T-helper 9 cell (primary cell): ENCODE measurements around the gene DIP2B.
A peak's percentile ranks its signal among the peaks of the same experiment; 100 is the strongest.
"Not testable (repeated sequence)": the region's sequence is repeated elsewhere in the genome, so short reads cannot be mapped to it uniquely, and the experiment has no call there.

Experiments
- DNase-seq: peaks from one replicate; pipeline ENCODE4 v3.0.0-alpha.2; 2020

DIP2B gene

DNA sequence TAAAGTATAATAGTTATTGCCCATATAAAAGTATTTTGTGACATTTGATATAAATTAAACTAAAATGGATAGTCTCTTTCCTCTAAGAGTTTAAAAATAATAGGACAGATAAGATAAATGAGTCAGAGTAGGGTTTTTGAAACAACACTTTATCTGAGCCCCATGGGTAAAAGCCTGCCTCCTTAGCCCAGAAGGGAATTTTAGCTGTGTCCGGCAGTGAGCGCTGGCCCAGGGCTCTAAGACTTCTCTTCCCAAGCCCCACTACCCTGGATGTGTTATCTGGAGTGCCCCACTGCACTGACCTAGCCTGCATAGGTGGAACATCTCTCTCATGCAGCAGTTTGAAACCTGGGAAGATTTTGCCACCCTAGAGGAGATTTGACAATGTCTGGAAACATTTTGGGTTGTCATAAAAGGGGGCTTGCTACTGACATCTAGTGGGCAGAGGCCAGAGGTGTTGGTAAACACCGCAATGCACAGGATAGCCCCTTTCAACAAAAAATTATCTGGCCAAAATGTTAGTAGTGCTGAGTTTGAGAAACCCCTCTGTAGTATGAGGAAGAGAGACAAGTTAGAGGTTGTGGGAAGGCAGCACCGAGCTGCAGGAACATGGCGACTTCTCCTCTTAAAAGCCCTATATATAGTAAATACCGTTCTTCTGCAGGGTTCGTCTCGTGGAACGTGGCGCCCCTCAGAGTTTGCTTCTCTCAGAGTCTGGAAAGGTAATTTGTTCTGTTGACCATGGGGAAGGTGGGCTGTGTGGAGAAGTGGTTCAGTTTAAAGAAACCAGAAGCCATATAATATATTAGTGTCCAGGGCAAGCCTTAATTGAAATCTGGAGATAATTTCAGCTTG is 229.9 kb downstream of the DIP2B start:
- DNase-seq: no peak

DNA sequence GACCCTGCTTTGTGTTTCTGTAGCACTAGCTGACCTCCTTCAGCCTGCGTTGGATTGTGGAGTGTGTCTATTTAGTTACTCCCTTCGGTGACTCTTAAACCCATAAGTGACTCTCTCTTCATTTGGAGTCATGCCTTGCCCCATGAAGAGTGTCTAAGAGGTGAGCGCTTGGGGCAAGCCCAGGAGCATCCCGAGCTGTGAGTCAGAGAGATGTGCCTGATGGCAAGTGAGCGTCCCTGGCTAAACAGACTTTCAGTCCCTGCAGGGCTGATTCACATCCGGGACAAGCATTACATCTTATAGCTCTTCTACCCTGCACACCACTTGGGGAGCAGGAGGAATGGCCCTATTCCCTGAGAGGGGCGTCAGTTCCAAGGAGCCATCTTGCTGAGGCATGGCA is 234.8 kb downstream of the DIP2B start:
- DNase-seq: no peak

DNA sequence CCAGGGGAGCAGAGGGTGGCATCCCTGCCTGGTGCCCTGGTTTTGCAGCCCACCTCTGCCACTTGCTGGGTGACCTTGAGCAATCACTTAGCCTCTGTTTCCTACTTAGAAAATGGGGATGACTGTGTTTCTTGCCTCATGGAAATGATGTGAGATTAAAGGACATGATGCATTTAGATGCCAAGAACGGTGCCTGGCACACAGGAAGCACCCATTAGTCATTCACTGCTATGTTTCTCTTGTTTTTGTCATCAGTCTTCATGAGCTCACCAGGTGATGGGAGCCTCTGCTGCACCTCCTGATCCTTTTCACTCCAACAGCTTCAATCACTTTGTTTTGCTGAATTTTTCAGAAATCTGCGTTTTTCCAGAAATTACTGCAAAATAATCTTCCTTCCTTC is 235.5 kb downstream of the DIP2B start:
- DNase-seq: no peak

DNA sequence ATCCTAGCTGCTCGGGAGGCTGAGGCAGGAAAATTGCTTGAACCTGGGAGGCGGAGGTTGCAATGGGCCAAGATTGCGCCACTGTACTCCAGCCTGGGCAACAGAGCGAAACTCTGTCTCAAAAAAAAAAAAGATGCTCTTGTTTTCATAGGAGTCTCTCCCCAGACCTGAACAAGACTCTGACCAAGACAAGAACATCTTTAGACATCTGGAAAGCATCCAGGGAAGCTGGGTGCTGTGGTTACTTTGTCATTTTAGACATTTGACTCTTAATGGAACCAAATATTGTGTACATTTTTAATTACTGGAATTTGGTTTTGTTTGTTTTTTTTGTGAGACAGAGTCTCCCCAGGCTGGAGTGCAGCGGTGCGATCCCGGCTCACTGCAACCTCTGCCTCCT is 238.0 kb downstream of the DIP2B start:
- DNase-seq: no peak

DNA sequence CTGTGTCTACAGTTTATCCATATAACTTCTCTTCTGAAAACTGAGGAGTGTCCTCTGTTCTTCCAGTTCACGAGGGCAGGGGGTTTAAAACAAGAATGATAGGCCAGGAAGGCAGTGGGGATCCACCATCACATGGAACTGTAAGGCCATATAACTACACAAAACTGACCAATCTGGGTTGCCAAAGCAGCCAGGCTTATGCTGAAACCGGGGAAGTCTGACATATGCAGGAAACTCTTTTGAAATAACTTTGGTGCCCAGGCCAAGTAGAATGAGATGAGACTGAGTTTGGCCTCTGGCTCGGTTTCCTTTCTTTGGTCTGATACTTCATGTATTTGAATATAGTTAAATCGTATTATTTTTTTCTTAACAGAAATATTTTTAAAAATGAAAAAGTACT is 241.1 kb downstream of the DIP2B start:
- no peak for DNase-seq

DNA sequence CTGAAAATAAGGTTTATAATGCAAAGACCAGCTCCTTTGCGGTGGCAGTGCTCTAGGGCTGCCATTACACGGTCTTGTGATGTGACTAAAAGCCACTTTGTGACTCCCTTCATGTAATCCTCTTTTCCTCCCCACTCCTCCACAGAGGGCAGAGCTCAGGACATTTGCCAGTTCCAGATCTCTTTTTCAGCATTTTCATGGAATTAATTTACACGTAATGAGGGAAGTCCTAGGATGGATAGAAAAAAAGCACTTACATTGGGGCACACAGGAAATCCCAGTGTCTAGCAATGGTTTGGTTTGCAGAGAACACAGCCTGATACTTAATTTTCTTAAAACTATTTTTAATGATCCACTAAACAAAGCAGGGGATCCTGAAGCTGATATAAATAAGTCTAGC is 241.6 kb downstream of the DIP2B start:
- no peak for DNase-seq

DNA sequence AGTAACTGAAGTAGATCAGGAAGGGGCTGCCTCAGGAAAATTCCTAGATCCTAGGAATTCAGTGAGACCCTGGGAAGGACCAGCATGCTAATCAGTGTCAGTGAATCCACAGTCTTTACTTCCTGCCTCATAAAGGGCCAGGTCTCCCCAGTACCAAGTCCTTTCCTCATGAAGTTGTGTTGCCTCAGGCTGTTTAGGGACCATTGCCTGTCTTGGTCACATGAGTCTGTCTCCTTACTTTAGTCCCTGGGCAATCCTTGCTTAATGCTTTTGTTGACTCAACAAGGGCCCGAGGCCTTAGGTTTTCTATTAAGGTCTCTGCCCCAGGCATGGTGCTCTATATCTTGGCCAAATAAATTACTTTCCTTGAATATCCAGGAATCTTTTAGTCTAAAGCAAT is 243.0 kb downstream of the DIP2B start:
- no peak for DNase-seq

DNA sequence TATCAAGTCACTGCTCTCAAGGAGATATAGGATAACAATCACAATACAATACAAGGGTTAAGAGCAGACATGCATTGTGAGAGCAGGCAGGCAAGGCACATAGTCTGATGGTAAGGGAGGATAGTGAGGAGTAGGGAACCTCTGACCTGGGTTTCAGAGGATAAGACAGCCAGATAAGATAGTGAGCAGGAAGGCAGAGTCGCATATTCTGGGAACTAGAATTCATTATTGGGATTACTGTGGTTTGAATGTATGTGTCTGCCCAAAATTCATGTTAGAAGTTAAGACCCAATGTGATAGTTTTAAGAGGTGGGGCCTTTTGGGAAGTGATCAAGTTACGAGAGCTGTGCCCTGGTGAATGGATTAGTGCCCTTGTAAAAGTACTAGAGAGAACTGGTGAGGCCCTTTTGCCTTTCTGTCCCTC is 244.7 kb downstream of the DIP2B start:
- no peak for DNase-seq

DNA sequence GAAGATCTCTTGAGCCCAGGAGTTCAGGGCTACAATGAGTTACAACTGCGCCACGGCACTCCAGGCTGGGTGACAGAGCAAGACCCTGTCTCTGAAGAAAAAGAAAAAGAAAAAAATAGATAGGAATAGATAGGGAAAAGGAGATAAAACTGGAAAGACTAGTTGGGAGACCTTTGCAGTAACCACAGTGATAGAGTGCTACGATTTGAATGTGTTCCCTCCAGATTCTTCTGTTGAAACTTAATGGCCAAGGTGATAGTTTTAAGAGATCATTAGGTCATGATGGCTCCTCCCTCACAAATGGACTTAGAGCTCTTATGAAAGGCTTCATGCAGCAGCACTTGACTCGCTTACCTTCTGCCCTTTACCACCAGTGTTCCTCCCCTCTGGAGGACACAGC is 245.6 kb downstream of the DIP2B start:
- no peak for DNase-seq

DNA sequence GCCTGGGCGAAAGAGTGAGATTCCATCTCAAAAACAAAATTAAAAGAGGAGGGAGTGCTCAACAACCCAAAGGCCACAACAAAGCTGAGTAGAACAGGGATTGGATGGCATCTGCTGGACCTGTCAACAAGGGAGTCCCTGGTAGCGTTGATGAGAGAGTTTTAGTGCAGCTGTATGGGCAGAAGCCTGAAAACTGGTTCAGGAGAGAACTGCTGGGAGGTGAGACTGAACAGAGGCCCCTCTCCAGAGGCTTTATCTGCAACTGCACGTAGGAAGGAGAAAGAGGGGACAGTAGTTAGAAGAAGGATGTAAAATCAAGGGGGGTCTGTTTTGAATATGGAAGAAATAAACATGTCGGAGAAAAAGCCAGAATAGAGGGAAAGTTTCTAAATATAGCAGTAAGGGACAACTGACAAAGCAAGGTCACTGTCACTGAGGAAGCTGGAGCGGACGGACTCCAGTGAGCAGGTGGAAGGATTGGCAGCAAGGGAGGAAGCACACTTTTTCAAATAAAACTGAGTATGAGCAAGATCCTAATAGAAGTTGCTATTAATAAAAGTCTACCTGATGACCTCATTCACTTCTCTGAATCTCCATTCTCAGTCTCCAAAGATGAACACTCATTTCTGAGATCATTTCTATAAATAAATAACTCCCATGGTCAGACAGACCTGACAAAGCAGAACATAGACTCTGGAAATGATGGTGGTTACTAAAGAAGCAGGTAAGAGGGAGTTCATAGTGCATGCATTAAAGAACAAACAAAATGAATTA is 247.3 kb downstream of the DIP2B start:
- no peak for DNase-seq

DNA sequence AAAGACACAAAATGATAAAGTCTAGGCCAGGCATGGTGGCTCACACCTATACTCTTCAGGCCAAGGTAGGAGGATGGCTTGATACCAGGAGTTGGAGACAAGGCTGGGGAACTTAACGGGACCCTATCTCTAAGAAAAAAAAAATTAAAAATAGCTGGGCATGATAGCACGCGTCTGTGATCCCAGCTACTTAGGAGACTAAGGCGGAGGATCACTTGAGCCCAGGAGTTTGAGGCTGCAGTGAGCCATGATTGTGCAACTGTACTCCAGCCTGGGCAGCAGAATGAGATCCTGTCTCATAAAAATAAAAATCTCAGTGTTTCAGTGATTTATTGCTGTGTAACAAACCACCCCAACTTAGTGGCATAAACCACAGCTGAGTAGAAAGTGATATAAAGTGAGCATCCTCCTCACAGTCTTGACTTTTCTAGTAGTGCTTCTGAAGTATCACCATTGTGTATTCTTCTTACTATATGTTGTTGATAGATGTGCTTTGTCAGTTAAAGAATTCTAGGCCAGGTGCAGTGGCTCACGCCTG is 248.5 kb downstream of the DIP2B start:
- DNase-seq: no peak

DNA sequence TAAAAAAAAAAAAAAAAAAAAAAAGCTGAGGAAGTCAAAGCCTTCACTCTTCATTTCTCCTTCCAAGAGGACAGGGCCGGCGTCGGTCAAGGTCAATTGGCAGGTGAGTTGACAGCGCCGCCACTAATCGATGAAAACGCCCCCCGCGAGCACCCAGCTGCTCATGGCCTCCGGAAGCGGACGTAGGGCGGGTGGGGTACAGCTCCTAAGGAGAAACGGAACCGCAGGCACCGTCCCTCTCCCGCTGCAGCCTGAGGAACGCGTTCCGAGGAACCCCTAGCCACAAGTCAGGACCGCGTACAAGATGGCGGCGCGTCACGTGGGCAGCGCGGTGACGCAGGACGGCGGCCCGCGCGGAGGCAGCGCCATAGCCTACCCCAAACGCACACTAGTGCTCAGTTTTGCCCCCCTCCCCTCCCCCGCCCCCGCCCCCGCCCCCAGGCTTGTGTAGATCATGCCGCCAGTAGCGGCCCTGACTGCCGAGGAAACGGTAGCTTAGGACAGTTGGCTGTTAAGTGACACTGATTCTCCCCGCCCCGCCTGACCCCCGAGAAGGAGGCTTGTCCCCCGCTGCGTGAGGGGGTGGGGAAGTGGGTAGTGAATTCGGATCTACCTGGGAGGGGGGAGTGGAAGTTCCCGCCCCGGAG is 259.0 kb downstream of the DIP2B start, which contains the start of gene ATF1:
TSS of gene ATF1 (plus strand) at position 463 of the 647 bp plus-strand sequence. CDS start 16,045 bp downstream, outside the sequence.
- peak; percentile 78 for DNase-seq

DNA sequence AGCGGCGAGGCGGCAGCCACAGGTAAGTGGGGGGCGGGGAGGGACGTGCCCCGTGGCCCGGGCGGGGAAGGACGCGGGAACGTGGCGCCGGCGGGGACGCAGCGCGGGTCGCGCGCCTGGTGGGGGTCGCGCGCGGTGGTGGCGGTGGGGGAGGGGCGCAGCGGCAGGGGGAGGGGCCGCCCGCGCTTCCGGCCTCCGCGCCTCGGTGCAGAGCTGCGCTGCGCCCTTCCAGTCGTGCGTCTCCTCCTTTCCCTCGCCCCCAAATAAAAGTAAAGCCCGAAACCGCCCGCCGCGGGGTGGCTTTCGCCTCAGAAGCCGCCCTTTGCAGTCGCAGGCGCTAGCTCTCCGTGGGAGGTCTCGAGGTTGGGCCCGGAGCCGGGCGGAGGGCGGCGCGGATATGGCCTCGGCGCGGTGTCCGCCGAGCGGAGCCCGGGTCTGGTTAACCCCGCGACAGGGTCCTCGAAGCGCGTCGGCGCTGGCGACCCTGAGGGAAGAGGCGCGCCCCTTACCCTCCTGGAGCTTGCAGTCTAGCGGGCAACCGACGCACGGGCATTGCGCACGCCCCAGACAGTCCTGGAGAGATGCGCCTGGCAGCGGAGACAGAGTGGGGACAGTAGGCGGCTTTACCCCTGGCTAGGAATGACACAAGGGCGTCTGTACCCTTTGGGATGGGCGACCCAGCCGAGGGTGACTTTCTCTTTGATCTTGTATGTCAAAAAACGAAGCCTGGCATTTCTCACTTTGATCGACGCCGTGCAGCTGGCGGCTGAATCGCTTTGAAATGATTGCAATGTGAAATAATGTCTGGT is 259.7 kb downstream of the DIP2B start:
- DNase-seq: peak; percentile 76

DNA sequence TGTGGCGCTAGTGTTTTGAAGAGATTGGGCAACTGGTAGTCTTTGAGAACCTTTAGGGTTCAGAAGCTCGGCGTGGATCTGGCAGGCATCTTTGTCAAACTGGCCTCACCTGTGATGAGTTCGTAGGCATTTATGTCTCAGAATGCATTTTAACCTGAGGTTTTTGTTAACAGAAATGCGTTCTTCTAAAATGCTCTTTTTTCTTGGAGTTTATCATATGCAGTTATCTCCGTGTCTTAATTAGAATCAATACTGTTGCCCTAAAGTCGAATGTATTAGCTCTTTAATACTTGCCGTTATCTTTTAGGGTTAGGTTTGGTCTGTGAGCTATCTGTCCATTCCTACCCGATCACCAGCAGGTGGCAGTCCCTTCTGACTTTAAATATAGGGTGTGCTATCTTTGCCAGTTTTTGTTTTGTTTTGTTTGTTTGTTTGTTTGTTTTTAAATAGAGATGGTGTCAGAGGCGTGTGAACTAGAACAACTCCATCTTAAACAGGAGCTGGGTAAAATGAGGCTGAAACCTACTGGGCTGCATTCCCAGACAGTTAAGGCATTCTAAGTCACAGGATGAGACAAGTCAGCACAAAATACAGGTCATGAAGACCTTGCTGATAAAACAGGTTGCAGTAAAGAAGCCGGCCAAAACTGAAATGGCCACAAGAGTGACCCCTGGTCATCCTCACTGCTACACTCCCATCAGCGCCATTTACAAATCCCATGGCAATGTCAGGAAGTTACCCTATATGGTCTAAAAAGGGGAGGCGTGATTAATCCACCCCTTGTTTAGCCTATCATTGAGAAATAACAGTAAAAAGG is 260.5 kb downstream of the DIP2B start:
- DNase-seq: peak; percentile 34

DNA sequence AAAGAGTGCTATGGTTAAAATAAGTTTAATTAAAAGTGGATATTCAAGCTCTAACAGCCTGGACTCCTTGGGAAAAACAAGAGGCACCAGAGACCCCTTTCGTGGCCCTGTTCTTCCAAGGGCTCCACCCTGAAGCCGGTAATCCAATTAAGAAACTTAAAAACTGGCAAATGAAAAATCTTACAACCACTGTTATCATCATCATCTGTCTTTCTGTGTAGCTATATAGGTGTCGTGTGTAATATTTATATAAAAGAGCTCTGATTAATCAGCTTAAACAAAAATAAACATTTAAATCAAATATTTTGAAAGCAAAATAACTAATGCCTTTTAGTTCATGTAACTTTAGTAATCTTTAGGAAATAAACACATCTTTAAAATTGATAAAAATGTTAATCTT is 263.6 kb downstream of the DIP2B start:
- DNase-seq: no peak

DNA sequence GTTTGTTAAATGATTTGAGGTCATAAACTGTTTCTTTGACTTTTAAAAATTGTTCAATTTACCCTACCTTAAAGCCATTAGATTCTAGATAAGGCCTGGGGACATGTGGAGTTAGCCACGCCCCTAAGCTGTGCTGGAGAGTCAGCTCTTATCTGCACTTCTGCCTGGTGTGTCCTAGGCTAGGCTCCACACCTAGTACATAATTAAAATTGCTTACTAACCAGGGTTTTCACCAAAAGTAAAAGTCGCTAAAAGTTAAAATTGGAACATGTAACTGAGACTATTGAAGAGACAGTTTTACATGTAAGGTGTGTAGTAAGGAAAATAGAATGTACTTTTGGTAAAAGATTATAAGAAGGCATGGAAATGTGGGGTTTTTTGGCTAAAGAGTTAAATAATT is 264.0 kb downstream of the DIP2B start:
- DNase-seq: not testable (repeated sequence)

DNA sequence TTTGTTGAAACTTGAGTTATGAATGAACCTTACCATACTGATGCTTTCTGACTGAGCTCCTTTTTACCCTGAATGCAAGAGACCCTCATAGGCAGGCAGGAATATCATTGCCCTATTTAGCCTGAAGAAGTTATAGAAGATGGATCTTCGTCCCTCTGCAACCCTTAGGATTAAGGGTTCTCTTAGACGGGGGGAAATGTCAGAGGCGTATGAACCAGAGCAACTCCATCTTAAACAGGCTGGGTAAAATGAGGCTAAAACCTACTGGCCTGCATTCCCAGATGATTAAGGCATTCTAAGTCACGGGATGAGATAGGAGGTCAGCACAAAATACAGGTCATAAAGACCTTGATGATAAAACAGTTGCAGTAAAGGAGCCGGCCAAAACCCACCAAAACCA is 266.6 kb downstream of the DIP2B start:
- no peak for DNase-seq

DNA sequence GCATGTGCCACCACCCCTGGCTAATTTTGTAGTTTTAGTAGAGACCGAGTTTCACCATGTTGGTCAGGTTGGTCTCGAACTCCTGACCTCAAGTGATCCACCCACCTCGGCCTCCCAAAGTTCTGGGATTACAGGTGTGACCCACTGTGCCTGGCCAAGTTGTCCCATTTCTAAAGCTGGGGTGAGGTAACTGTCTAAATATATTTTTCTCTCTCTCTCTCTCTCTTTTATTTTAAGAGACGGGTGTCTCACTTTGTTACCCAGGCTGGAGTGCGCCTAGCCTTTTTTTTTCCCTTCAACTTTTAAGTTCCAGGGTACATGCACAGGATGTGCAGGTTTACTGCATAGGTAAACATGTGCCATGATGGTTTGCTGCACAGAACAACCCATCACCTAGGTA is 267.7 kb downstream of the DIP2B start:
- no peak for DNase-seq

DNA sequence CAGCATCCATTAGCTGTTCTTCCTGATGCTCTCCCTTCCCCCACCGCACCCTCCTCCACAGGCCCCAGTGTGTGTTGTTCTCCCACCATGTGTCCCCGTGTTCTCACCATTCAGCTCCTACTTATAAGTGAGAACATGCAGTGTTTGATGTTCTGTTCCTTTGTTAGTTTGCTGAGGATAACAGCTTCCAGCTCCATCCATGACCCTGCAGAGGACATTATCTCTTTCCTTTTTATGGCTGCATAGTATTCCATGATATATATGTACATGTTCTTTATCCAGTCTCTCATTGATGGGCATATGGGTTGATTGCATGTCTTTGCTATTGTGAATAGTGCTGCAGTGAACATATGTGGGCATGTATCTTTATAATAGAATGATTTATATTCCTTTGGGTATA is 268.1 kb downstream of the DIP2B start:
- no peak for DNase-seq

DNA sequence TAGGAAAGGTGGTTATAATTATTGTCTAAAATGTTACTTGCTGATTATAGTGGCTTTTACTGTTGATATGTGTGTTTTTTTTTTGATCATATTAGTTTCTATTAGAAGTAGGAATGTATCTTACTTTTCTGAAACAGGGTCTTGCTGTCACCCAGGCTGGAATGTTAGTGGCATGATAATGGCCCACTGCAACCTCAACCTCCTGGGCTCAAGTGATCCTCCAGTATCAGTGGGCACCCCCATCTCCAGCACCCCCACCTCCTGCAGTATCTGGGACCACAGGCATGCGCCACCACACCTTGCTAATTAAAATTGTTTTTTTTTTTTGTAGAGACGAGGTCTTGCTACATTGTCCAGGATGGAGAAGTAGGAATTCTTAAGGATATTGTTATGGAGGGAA is 270.5 kb downstream of the DIP2B start:
- DNase-seq: no peak
